PC-3 (cell line): Measurements from ENCODE around the gene GSG1L. TPM values are rescaled to one million over a fixed set of nuclear protein-coding genes. Genes with fewer than 3 reads are reported as not detected.

Experiments
- ATAC-seq: fragments of 200-7000 bp; cut with Tn5 transposase; 2 replicates; pipeline ENCODE4 v1.9.1; 2020; ENCODE audit warnings: mild to moderate bottlenecking, moderate library complexity
- BruUV-seq: library from RNA; stranded (reverse); fragments of 400-500 nt; replicated peaks from 2 replicates; lab custom pipeline; 2021; lab: Mats Ljungman, UMichigan
- CTCF ChIA-PET: fragments of 300-600 bp; sonication (Branson Sonifier 250); formaldehyde crosslinking; loops from one replicate; lab custom pipeline; 2022; ENCODE audit warnings: antibody characterized with exemption; lab: Charles Lee
- POLR2A ChIA-PET: fragments of 300-600 bp; sonication (Branson Sonifier 250); formaldehyde crosslinking; loops from one replicate; lab custom pipeline; 2022; ENCODE audit warnings: antibody characterized with exemption; ENCODE audit not compliant: unreplicated experiment; lab: Charles Lee
- DNase-seq: peaks from one replicate; pipeline ENCODE4 v3.0.0-alpha.2; 2015
- H2AFZ ChIP-seq: fragments of 300-600 bp; sonication (generic); 2 replicates; pipeline ENCODE4 v1.6.0; 2016; ENCODE audit warnings: antibody characterized with exemption, low read length
- H3F3A ChIP-seq: fragments of 300-600 bp; sonication (generic); one replicate; pipeline ENCODE4 v1.6.0; 2017; ENCODE audit warnings: antibody characterized with exemption, low read length, control low read depth, mild to moderate bottlenecking; ENCODE audit not compliant: unreplicated experiment
- H3K27ac ChIP-seq: fragments of 300-600 bp; sonication (generic); 2 replicates; pipeline ENCODE4 v1.5.1; 2016; ENCODE audit warnings: mild to moderate bottlenecking, low read length
- H3K27me3 ChIP-seq: fragments of 300-600 bp; sonication (generic); 2 replicates; pipeline ENCODE4 v1.6.1; 2016; ENCODE audit warnings: low read length, mixed read lengths
- H3K36me3 ChIP-seq: fragments of 300-600 bp; sonication (generic); 2 replicates; pipeline ENCODE4 v1.6.1; 2016; ENCODE audit warnings: low read depth, mixed run types, low read length, mixed read lengths
- H3K4me1 ChIP-seq: fragments of 300-600 bp; sonication (generic); 2 replicates; pipeline ENCODE4 v1.5.1; 2016; ENCODE audit warnings: low read length; ENCODE audit not compliant: insufficient read depth
- H3K4me2 ChIP-seq: fragments of 300-600 bp; sonication (generic); 2 replicates; pipeline ENCODE4 v1.6.0; 2016; ENCODE audit warnings: low read length
- H3K4me3 ChIP-seq: fragments of 300-600 bp; sonication (generic); 2 replicates; pipeline ENCODE4 v1.5.1; 2016; ENCODE audit warnings: mild to moderate bottlenecking, low read length, mixed read lengths
- H3K79me2 ChIP-seq: fragments of 300-600 bp; sonication (generic); 2 replicates; pipeline ENCODE4 v1.6.1; 2017; ENCODE audit warnings: low read length, mixed read lengths
- H3K9ac ChIP-seq: fragments of 300-600 bp; sonication (generic); 2 replicates; pipeline ENCODE4 v1.6.0; 2016; ENCODE audit warnings: mild to moderate bottlenecking, low read length
- H3K9me2 ChIP-seq: fragments of 300-600 bp; sonication (generic); replicated peaks from 2 replicates; pipeline ENCODE4 v1.6.1; 2016; ENCODE audit warnings: mixed run types, low read length, mixed read lengths
- H3K9me3 ChIP-seq: fragments of 300-600 bp; sonication (generic); 2 replicates; pipeline ENCODE4 v1.6.1; 2016; ENCODE audit warnings: low read length, mixed read lengths
- H4K20me1 ChIP-seq: fragments of 300-600 bp; sonication (generic); 2 replicates; pipeline ENCODE4 v1.6.1; 2016; ENCODE audit warnings: low read length, mixed read lengths
- CTCF ChIP-seq: fragments of 300-600 bp; sonication (generic); conservative IDR thresholded peaks from 2 replicates; pipeline ENCODE4 v1.5.1; 2017; ENCODE audit warnings: antibody characterized with exemption, low read depth, mild to moderate bottlenecking, low read length
- EZH2 ChIP-seq: fragments of 300-600 bp; sonication (generic); IDR thresholded peaks from one replicate; pipeline ENCODE4 v1.6.1; 2017; ENCODE audit warnings: antibody characterized with exemption, mild to moderate bottlenecking, low read length; ENCODE audit not compliant: unreplicated experiment
- EZH2phosphoT487 ChIP-seq: fragments of 300-600 bp; sonication (generic); IDR thresholded peaks from 2 replicates; pipeline ENCODE4 v1.6.1; 2018; ENCODE audit warnings: mild to moderate bottlenecking, antibody characterized with exemption, low read length, borderline replicate concordance
- intact Hi-C: fragments of 100-400 bp; cut with micrococcal nuclease; formaldehyde crosslinking; loops from 2 replicates; pipeline ENCODE4 v1.9.0; 2023
- total RNA-seq: library from RNA; depleted of rRNA; stranded (reverse); fragments of >200 nt; gene quantifications from 2 replicates; pipeline ENCODE4 v1.2.3, GENCODE V29; 2014

Gene GSG1L
- total RNA-seq, 1 experiment from 2014 or later = not detected

GRCh38 chr16:27775254-27775653 lies 288.3 kb downstream of the GSG1L start:
- no TSS peak for BruUV-seq
- Histone ChIP-seq H3K9me2 (no peaks in the 10 kb centered on the region), H3K36me3 (no peaks in the 10 kb centered on the region), H2AFZ (no peak overlapping the region), H3K9ac (no peak overlapping the region), H3K27me3 (no peaks in the 10 kb centered on the region), H3F3A (no peaks in the 10 kb centered on the region), H4K20me1 (no peaks in the 10 kb centered on the region), H3K4me2 (no peak overlapping the region), H3K4me1 (no peaks in the 10 kb centered on the region), H3K27ac (no peak overlapping the region), H3K79me2 (no peaks in the 10 kb centered on the region), H3K4me3 (no peak overlapping the region), H3K9me3 (no peaks in the 10 kb centered on the region)
- ChIA-PET CTCF (no interaction called here), POLR2A (interaction anchor here (0.5 kb wide), 1 partner anchor 299 kb away, joined by 3 read pairs; no protein-coding TSS in a partner anchor)
- intact Hi-C loops = no loop called here
- DNase-seq (no peak), ATAC-seq (no peak)
- TF ChIP-seq CTCF (no peak), EZH2 (no peak), EZH2phosphoT487 (no peak)

GRCh38 chr16:27774779-27775178 lies 288.7 kb downstream of the GSG1L start:
- intact Hi-C loops = no loop called here
- ChIA-PET POLR2A (interaction anchor here (0.5 kb wide), 1 partner anchor 298 kb away, joined by 3 read pairs; no protein-coding TSS in a partner anchor), CTCF (no interaction called here)
- H3K79me2 ChIP-seq = no peaks in the 10 kb centered on the region
- DNase-seq (no peak), ATAC-seq (no peak)
- H2AFZ ChIP-seq = no peak overlapping the region
- no peaks in the 10 kb centered on the region for H3K9me2 ChIP-seq
- no peaks in the 10 kb centered on the region for H3K27me3 ChIP-seq
- H3F3A ChIP-seq = no peaks in the 10 kb centered on the region
- no peak overlapping the region for H3K4me2 ChIP-seq
- no peaks in the 10 kb centered on the region for H3K9me3 ChIP-seq
- no peak for TF ChIP-seq CTCF
- no peak for TF ChIP-seq EZH2
- TF ChIP-seq EZH2phosphoT487 = no peak
- no peaks in the 10 kb centered on the region for H3K4me1 ChIP-seq
- H3K4me3 ChIP-seq = no peak overlapping the region
- H3K36me3 ChIP-seq = no peaks in the 10 kb centered on the region
- no TSS peak for BruUV-seq
- no peaks in the 10 kb centered on the region for H4K20me1 ChIP-seq
- no peak overlapping the region for H3K27ac ChIP-seq
- H3K9ac ChIP-seq = no peak overlapping the region

GRCh38 chr16:27773344-27773743 lies 290.2 kb downstream of the GSG1L start:
- H3K4me2 ChIP-seq = no peak overlapping the region
- CTCF ChIA-PET = no interaction called here
- POLR2A ChIA-PET = no interaction called here
- no peak overlapping the region for H3K4me3 ChIP-seq
- H3K36me3 ChIP-seq = no peaks in the 10 kb centered on the region
- H2AFZ ChIP-seq = no peak overlapping the region
- no peak overlapping the region for H3K27ac ChIP-seq
- TF ChIP-seq EZH2phosphoT487 (no peak), EZH2 (no peak), CTCF (no peak)
- H3K27me3 ChIP-seq = no peaks in the 10 kb centered on the region
- H3K9ac ChIP-seq = no peak overlapping the region
- no peak for ATAC-seq
- intact Hi-C loops = no loop called here
- H3K9me3 ChIP-seq = no peaks in the 10 kb centered on the region
- DNase-seq = no peak
- H3K4me1 ChIP-seq = no peaks in the 10 kb centered on the region
- no peaks in the 10 kb centered on the region for H3K79me2 ChIP-seq
- no peaks in the 10 kb centered on the region for H3F3A ChIP-seq
- H4K20me1 ChIP-seq = no peaks in the 10 kb centered on the region
- no TSS peak for BruUV-seq
- no peaks in the 10 kb centered on the region for H3K9me2 ChIP-seq
